Activated CD8-positive, alpha-beta T cell treated with anti-CD3 and anti-CD28 coated beads, Interleukin-2, amount 10 ng/mL, durations not matched to agents 7 days and 5 days (primary cell): ENCODE measurements around the gene MTMR11. TPM values are rescaled to one million over a fixed set of nuclear protein-coding genes. Genes with fewer than 3 reads are reported as not detected.

Source experiments
- ATAC-seq: fragments of 150-1000 bp; cut with Tn5 transposase; one replicate; pipeline ENCODE4 v1.10.0; 2021; ENCODE audit warnings: moderate library complexity
- CTCF ChIA-PET: fragments of 350-600 bp; sonication (Branson Sonifier 250); formaldehyde crosslinking; loops from one replicate; lab custom pipeline; 2021; ENCODE audit warnings: antibody characterized with exemption; lab: Charles Lee
- POLR2A ChIA-PET: fragments of 350-600 bp; sonication (Branson Sonifier 250); formaldehyde crosslinking; loops from one replicate; lab custom pipeline; 2021; ENCODE audit warnings: antibody characterized with exemption; lab: Charles Lee
- DNase-seq: peaks from one replicate; pipeline ENCODE4 v3.0.0-alpha.2; 2020
- H3K27ac Mint-ChIP-seq: one replicate; pipeline ENCODE4 v1.8.0; 2021; ENCODE audit warnings: mild to moderate bottlenecking, mixed read lengths
- H3K27me3 Mint-ChIP-seq: one replicate; pipeline ENCODE4 v1.8.0; 2021; ENCODE audit warnings: low read depth, mixed read lengths
- H3K36me3 Mint-ChIP-seq: one replicate; pipeline ENCODE4 v1.8.0; 2021; ENCODE audit warnings: low read depth, mixed read lengths
- H3K4me1 Mint-ChIP-seq: one replicate; pipeline ENCODE4 v1.8.0; 2021; ENCODE audit warnings: low read depth, mixed read lengths
- H3K4me3 Mint-ChIP-seq: one replicate; pipeline ENCODE4 v1.8.0; 2021; ENCODE audit warnings: mild to moderate bottlenecking, mixed read lengths
- H3K9me3 Mint-ChIP-seq: one replicate; pipeline ENCODE4 v1.8.0; 2022; ENCODE audit warnings: mixed read lengths; ENCODE audit not compliant: insufficient read depth
- total RNA-seq, 2 experiments: library from RNA; stranded (reverse); gene quantifications; one replicate each; pipeline ENCODE4 v1.2.3, GENCODE V29; 2021

MTMR11 gene, protein sequence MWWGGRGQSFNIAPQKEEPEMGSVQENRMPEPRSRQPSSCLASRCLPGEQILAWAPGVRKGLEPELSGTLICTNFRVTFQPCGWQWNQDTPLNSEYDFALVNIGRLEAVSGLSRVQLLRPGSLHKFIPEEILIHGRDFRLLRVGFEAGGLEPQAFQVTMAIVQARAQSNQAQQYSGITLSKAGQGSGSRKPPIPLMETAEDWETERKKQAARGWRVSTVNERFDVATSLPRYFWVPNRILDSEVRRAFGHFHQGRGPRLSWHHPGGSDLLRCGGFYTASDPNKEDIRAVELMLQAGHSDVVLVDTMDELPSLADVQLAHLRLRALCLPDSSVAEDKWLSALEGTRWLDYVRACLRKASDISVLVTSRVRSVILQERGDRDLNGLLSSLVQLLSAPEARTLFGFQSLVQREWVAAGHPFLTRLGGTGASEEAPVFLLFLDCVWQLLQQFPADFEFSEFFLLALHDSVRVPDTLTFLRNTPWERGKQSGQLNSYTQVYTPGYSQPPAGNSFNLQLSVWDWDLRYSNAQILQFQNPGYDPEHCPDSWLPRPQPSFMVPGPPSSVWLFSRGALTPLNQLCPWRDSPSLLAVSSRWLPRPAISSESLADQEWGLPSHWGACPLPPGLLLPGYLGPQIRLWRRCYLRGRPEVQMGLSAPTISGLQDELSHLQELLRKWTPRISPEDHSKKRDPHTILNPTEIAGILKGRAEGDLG
- total RNA-seq: 1 to 10 TPM; 1.0 to 1.2 TPM

DNA sequence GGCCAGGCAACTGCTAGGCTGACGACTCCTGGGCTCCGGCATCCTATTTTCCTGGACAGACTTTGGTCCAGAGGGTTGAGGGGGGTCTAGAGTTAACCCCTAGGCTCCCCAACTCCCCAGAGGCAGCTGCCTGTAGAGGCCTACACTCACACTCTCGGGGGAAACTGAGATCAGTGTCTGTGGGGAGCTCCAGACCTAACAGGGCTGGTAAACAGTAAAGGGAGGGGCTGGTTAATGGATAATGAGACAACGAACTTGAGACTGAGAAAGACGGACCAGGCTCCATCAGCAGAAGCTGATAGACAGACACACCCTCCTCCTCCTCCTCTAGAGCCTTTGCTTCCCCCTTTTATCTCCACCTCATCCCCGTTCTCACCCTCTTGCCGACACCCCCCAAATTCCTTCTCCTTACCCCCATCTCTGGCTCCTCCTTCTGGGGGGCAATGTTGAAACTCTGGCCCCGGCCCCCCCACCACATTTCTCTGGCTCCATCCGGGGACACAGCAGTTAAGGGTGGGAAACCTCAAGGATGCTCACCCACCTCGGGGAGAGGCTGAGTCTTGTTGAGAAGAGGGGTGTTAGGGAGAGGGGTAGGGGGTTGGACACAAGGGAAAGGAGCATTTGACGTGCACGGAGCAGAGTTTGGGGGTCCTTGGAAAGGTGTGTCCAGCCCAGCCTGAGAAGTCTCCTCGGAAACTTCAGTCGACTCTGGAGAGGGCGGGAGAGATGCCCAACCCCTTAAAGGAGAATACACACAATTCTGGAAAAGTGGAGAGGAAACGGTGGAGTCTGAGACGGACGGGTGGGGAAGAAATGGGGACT lies at the start of gene MTMR11:
MTMR11 (minus strand) TSS at position 710 of the 822 bp plus-strand sequence; CDS start at position 478, 232 bp downstream.
- ChIA-PET POLR2A (interaction anchor here (1.1 kb wide), 1 partner anchor 8 kb away, joined by 4 read pairs; the partner anchor contains the start of gene SF3B4), CTCF (interaction anchor here (1.1 kb wide), 1 partner anchor 48 kb away, joined by 3 read pairs; a partner anchor contains a TSS)
- no peaks in the 10 kb centered on the region for H3K27me3 Mint-ChIP-seq
- peak within 1 kb of the TSS; percentile 37 for H3K4me3 Mint-ChIP-seq
- H3K9me3 Mint-ChIP-seq: no peaks in the 10 kb centered on the region
- peak within 1 kb of the TSS; percentile 65 for H3K27ac Mint-ChIP-seq
- peaks cover 42% of the 10 kb centered on the region for H3K4me1 Mint-ChIP-seq
- H3K36me3 Mint-ChIP-seq: no peaks in the 10 kb centered on the region
- ATAC-seq (no peak), DNase-seq (no peak)

DNA sequence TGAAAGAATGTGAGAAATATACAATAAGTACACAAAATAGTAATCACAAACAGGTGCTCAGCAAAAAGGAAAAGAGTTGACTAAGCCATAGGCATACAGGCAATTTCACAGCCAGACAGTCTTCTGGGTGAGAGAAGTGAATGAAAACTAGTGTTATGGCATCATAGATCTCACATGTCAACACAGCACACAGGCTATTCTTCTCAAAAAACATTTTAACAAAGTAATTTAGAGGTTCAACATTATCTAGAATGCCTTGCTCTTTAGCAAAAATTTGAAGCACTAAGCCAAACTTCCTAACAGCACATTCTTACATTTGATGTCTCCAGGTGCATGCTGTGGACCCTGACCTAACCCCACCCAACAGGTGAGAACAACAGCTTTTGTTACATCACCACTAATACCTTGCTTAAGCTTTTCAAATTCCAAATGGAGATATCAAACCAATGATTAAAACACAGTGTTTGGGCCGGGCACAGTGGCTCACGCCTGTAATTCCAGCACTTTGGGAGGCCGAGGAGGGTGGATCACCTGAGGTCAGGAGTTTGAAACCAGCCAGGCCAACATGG lies 43.4 kb upstream of the MTMR11 start:
- H3K27me3 Mint-ChIP-seq: no peaks in the 10 kb centered on the region
- no peak for ATAC-seq
- CTCF ChIA-PET: interaction anchor here (1.3 kb wide), 2 partner anchors 18 kb away, joined by 4 to 7 read pairs; no protein-coding TSS in a partner anchor
- H3K4me1 Mint-ChIP-seq: peaks cover 29% of the 10 kb centered on the region
- no peak overlapping the region for H3K4me3 Mint-ChIP-seq
- peak overlapping the region; percentile 33 for H3K27ac Mint-ChIP-seq
- POLR2A ChIA-PET: interaction anchor here (1.5 kb wide), 1 partner anchor 93 kb away, joined by 5 read pairs; a partner anchor contains a TSS
- H3K36me3 Mint-ChIP-seq: peaks cover 12% of the 10 kb centered on the region
- H3K9me3 Mint-ChIP-seq: no peaks in the 10 kb centered on the region
- DNase-seq: no peak

DNA sequence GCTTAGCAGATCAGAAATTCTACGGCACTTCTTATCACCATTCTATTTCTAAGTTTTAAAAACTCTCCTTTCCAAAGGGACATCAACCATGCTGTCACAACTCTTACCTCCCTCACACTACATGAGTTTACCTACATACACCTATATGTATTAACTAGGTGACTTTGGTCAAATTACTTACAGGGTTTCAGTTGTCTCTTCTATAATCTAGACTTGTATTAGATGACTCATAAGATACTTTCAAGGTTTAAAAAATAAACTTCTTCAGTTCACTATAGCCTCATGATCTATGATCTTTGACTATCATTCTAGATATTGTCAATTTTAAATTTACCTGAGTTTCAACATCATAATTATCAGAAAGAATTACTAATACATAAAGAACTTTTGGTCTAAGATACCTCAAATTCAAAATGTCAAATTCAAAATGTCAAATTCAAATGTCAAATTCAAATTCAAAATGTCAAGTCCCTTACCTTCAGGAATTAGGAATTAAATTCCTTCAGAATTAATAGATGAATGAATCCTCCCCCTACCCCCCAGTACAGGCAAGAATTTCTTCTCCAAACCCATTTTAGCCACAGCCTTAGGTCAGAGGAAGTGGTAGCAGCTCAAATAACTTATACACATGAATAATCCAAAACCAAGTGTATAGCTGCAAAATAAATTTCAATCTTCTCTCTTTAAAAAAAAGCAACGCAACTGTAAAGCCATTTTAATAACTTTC lies 42.7 kb upstream of the MTMR11 start:
- Mint-ChIP-seq H3K9me3 (no peaks in the 10 kb centered on the region), H3K4me1 (peaks cover 29% of the 10 kb centered on the region), H3K27me3 (no peaks in the 10 kb centered on the region), H3K27ac (peak overlapping the region; percentile 33), H3K36me3 (peaks cover 16% of the 10 kb centered on the region), H3K4me3 (no peak overlapping the region)
- ChIA-PET POLR2A (interaction anchor here (1.5 kb wide), 1 partner anchor 92 kb away, joined by 5 read pairs; a partner anchor contains a TSS), CTCF (interaction anchor here (0.7 to 1.3 kb wide), 3 partner anchors 17 to 30 kb away, joined by 3 to 7 read pairs (median 4); no protein-coding TSS in a partner anchor)
- ATAC-seq (no peak), DNase-seq (no peak)

DNA sequence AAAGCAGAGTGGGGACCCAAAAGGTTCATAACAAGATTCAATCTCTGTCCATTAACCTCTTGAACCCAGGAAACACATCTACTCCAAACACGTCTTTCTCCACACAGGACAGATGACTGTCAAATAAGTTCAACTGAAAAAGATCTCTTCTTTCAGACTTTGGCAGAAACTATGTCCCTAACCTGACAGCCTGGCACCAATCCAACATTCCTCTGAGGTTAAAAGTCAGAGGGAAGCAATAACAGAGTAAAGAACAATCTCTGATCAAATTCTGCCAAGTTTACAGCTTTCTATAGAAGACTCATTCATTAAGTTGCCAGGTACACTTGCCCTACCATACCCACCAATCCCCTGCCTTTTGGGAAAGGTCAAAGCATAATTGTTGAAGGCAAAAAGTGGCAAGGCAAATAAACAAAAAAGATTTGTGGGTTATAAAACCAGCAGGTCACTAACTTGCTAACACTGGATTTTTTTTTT lies 41.9 kb upstream of the MTMR11 start:
- POLR2A ChIA-PET: interaction anchor here (1.2 kb wide), 1 partner anchor 28 kb away, joined by 3 read pairs; no protein-coding TSS in a partner anchor
- no peak for ATAC-seq

DNA sequence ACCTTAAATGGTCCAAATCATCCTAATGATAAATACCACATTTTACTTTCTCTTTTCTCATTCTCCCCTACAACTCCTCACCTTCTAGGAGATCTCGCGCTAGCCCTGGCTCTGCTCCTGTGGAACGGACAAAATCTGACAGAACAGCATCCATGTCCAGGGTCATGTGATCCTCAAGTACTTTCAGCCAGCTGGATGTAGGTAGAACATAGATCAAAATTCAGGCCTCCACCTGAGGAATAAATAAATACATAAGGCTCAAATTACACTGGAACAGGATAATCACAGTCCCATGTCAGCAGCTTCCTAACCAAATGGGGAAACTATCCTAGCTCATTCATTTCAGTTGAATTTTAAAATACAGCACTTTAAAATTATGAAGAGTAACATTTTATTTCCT lies 40.7 kb upstream of the MTMR11 start:
- no peak for DNase-seq
- Mint-ChIP-seq H3K36me3 (peaks cover 22% of the 10 kb centered on the region), H3K4me1 (peaks cover 29% of the 10 kb centered on the region), H3K9me3 (no peaks in the 10 kb centered on the region), H3K4me3 (no peak overlapping the region), H3K27ac (no peak overlapping the region), H3K27me3 (no peaks in the 10 kb centered on the region)
- ChIA-PET POLR2A (interaction anchor here (1.2 kb wide), 1 partner anchor 27 kb away, joined by 3 read pairs; no protein-coding TSS in a partner anchor), CTCF (interaction anchor here (1.0 to 1.4 kb wide), 2 partner anchors 15 to 45 kb away, joined by 3 to 4 read pairs; no protein-coding TSS in a partner anchor)
- no peak for ATAC-seq

More for the DNA sequence above, 41.9 kb upstream of the MTMR11 start:
- CTCF ChIA-PET: interaction anchor here (0.7 to 1.4 kb wide), 2 partner anchors 17 to 31 kb away, joined by 3 to 4 read pairs; no protein-coding TSS in a partner anchor
- DNase-seq: no peak
- Mint-ChIP-seq H3K9me3 (no peaks in the 10 kb centered on the region), H3K4me1 (peaks cover 29% of the 10 kb centered on the region), H3K27ac (no peak overlapping the region), H3K4me3 (no peak overlapping the region), H3K36me3 (peaks cover 18% of the 10 kb centered on the region), H3K27me3 (no peaks in the 10 kb centered on the region)

DNA sequence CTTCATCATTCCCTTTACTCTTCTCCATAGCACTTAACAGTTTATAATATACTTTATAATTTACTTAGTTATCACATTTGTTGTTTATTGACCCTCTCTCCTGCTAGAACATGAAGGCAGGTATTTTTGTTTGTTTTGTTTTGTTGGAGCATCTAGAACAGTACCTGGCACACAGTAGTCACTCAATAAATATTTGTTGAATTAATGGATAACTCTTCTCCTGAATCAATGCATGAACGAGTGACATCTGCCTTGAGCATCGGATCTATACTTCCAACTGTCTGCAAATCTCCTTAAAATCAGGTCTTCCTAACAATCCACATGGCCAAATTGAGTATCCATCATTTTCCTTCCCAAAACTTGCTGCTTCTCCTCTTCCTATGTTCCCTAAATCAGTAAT lies 35.9 kb upstream of the MTMR11 start:
- peaks cover 34% of the 10 kb centered on the region for H3K36me3 Mint-ChIP-seq
- H3K27me3 Mint-ChIP-seq: no peaks in the 10 kb centered on the region
- no peak overlapping the region for H3K4me3 Mint-ChIP-seq
- DNase-seq (no peak), ATAC-seq (no peak)
- H3K4me1 Mint-ChIP-seq: peaks cover 3% of the 10 kb centered on the region
- CTCF ChIA-PET: interaction anchor here (2.3 kb wide), 1 partner anchor 10 kb away, joined by 8 read pairs; no protein-coding TSS in a partner anchor
- POLR2A ChIA-PET: interaction anchor here (1.5 kb wide), 1 partner anchor 85 kb away, joined by 5 read pairs; a partner anchor contains a TSS
- H3K9me3 Mint-ChIP-seq: no peaks in the 10 kb centered on the region
- no peak overlapping the region for H3K27ac Mint-ChIP-seq

DNA sequence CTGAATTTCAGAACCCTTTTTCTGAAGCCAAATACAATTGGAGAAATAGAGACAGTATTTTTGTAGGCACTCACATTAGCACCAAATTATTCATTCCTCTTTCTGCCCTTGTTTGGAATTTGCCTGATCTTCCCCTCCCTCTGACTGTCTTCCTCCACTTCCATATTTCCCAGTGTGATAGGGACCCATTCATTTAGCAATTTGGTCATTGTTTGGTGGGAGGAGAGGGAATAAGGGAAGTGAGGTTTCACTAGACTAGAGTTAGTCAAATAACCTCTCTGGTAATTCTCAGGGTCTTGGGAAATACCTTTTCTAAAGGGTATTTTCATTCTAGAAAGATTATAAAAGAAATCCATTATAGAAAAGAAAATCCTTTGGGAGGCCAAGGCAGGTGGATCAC lies 31.0 kb upstream of the MTMR11 start:
- Mint-ChIP-seq H3K36me3 (peaks cover 27% of the 10 kb centered on the region), H3K27me3 (no peaks in the 10 kb centered on the region), H3K9me3 (no peaks in the 10 kb centered on the region), H3K4me3 (no peak overlapping the region), H3K4me1 (peaks cover 6% of the 10 kb centered on the region), H3K27ac (no peak overlapping the region)
- ATAC-seq (no peak), DNase-seq (no peak)
- POLR2A ChIA-PET: no interaction called here
- CTCF ChIA-PET: no interaction called here

DNA sequence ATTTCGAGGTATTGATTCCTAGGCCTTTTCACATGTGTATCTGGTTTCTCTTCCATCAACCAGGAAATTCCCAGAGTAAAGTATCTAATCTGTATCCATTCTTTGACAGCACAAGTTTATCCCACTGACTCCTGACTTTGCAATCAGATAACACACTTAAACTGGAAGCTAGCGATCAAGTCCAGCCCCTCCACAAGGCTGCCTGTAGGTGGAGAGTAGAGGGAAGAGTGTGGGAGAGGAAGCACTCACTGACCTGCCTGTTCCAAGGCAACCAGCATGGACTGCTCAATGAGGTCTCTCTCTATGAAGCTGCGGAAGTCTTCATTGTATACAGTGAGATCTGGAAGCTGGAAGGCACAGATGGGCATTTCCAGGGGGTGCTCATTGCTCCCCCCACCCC lies 30.4 kb upstream of the MTMR11 start:
- no peaks in the 10 kb centered on the region for H3K9me3 Mint-ChIP-seq
- DNase-seq (no peak), ATAC-seq (no peak)
- ChIA-PET POLR2A (no interaction called here), CTCF (interaction anchor here (0.9 to 1.3 kb wide), 3 partner anchors 44 to 220 kb away, joined by 3 to 4 read pairs (median 4); partner anchors contain the start of gene OTUD7B)
- no peak overlapping the region for H3K27ac Mint-ChIP-seq
- H3K4me3 Mint-ChIP-seq: no peak overlapping the region
- peaks cover 11% of the 10 kb centered on the region for H3K4me1 Mint-ChIP-seq
- peaks cover 27% of the 10 kb centered on the region for H3K36me3 Mint-ChIP-seq
- no peaks in the 10 kb centered on the region for H3K27me3 Mint-ChIP-seq

DNA sequence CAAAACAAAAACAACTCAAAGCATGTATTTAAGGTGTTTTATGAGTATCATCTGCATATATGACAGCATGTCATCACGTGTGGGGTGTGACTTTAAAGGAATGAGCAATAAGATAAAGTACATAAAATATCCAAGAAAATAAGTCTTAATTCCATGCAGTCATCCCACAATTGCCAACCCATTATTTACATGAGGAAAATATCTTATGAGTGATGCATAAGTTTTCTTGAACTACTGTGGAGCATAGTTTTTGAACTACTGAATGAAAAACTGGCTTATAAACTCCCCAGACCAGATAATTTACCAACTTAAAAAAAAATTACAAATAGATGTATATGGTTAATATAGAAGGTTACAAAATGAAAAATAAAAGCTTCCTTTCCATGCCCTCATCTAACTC lies 29.7 kb upstream of the MTMR11 start:
- no peak for DNase-seq
- ChIA-PET POLR2A (no interaction called here), CTCF (interaction anchor here (0.9 to 1.3 kb wide), 3 partner anchors 44 to 221 kb away, joined by 3 to 4 read pairs (median 4); partner anchors contain the start of gene OTUD7B)
- no peaks in the 10 kb centered on the region for H3K27me3 Mint-ChIP-seq
- no peak overlapping the region for H3K4me3 Mint-ChIP-seq
- no peak overlapping the region for H3K27ac Mint-ChIP-seq
- peaks cover 27% of the 10 kb centered on the region for H3K36me3 Mint-ChIP-seq
- ATAC-seq: no peak
- peaks cover 16% of the 10 kb centered on the region for H3K4me1 Mint-ChIP-seq
- H3K9me3 Mint-ChIP-seq: no peaks in the 10 kb centered on the region

DNA sequence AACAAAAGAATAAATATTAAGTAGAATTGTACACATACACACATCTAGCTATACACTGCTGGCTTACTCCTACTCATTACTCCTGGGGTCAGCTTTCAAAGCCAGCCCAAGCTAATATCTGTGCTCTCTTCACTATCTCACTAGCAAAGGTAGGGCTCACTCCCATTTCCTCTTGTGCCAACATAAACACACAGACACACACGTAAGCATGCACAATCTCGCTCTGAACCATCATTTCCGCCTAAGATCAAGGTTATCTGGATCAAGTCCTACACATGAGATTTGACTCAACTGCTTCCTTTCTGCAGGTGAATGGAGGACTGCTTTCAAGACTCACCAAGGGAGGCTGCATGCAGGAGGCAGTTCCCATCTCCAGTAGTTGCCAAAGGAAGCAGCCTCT lies 28.8 kb upstream of the MTMR11 start:
- POLR2A ChIA-PET: interaction anchor here (1.2 kb wide), 1 partner anchor 78 kb away, joined by 3 read pairs; a partner anchor contains a TSS
- no peaks in the 10 kb centered on the region for H3K9me3 Mint-ChIP-seq
- CTCF ChIA-PET: interaction anchor here (1.1 kb wide), 1 partner anchor 205 kb away, joined by 3 read pairs; no protein-coding TSS in a partner anchor
- peaks cover 16% of the 10 kb centered on the region for H3K4me1 Mint-ChIP-seq
- DNase-seq (no peak), ATAC-seq (no peak)
- H3K4me3 Mint-ChIP-seq: no peak overlapping the region
- no peak overlapping the region for H3K27ac Mint-ChIP-seq
- peaks cover 28% of the 10 kb centered on the region for H3K36me3 Mint-ChIP-seq
- no peaks in the 10 kb centered on the region for H3K27me3 Mint-ChIP-seq
